A673 (cell line): ENCODE results near the gene CTDSP1. TPM values are rescaled to one million over a fixed set of nuclear protein-coding genes. Genes with fewer than 3 reads are reported as not detected.

Experiments
- BruUV-seq: library from RNA; stranded (reverse); fragments of 400-500 nt; replicated peaks from 2 replicates; lab custom pipeline; 2021; lab: Mats Ljungman, UMichigan
- CTCF ChIA-PET: fragments of 300-600 bp; sonication (Branson Sonifier 250); formaldehyde crosslinking; loops from one replicate; lab custom pipeline; 2022; ENCODE audit warnings: antibody characterized with exemption; lab: Charles Lee
- POLR2A ChIA-PET: fragments of 300-600 bp; sonication (Branson Sonifier 250); formaldehyde crosslinking; loops from one replicate; lab custom pipeline; 2022; ENCODE audit warnings: antibody characterized with exemption; ENCODE audit not compliant: low non-redundant PET; lab: Charles Lee
- DNase-seq: peaks from one replicate; pipeline ENCODE4 v3.0.0-alpha.2; 2015; ENCODE audit warnings: low spot score
- H3K27ac ChIP-seq: fragments of 200-600 bp; sonication (generic); 2 replicates; pipeline ENCODE4 v1.5.1; 2016; ENCODE audit warnings: mixed run types, low read depth, mild to moderate bottlenecking, mixed read lengths, antibody characterized with exemption, low read length; ENCODE audit not compliant: poor library complexity, severe bottlenecking
- H3K27me3 ChIP-seq: fragments of 200-600 bp; sonication (generic); replicated peaks from 2 replicates; pipeline ENCODE4 v1.6.1; 2017; ENCODE audit warnings: mixed run types, low read depth, mild to moderate bottlenecking, mixed read lengths, antibody characterized with exemption, low read length; ENCODE audit not compliant: insufficient read depth, poor library complexity
- H3K36me3 ChIP-seq: fragments of 200-600 bp; sonication (generic); 2 replicates; pipeline ENCODE4 v1.6.1; 2016; ENCODE audit warnings: mixed run types, mild to moderate bottlenecking, mixed read lengths, antibody characterized with exemption, low read length; ENCODE audit not compliant: insufficient read depth, poor library complexity, severe bottlenecking
- H3K4me1 ChIP-seq: fragments of 200-600 bp; sonication (generic); 2 replicates; pipeline ENCODE4 v1.6.1; 2017; ENCODE audit warnings: mixed run types, mild to moderate bottlenecking, mixed read lengths, antibody characterized with exemption, low read length; ENCODE audit not compliant: insufficient read depth, poor library complexity, severe bottlenecking
- H3K4me3 ChIP-seq: fragments of 200-600 bp; sonication (generic); 2 replicates; pipeline ENCODE4 v1.5.1; 2016; ENCODE audit warnings: low read depth, mixed run types, mild to moderate bottlenecking, mixed read lengths, low read length; ENCODE audit not compliant: poor library complexity, severe bottlenecking
- H3K9me3 ChIP-seq: fragments of 200-600 bp; sonication (generic); 2 replicates; pipeline ENCODE4 v1.6.1; 2016; ENCODE audit warnings: mixed run types, low read depth, mild to moderate bottlenecking, mixed read lengths, antibody characterized with exemption, low read length; ENCODE audit not compliant: poor library complexity, severe bottlenecking
- CTCF ChIP-seq: fragments of 300-800, 200-600 bp; sonication (generic); conservative IDR thresholded peaks from 2 replicates; pipeline ENCODE4 v1.5.1; 2017; ENCODE audit warnings: low read depth, mild to moderate bottlenecking, antibody characterized with exemption, low read length, moderate library complexity, mixed read lengths
- EZH2 ChIP-seq: fragments of 200-600 bp; sonication (generic); IDR thresholded peaks from 2 replicates; pipeline ENCODE4 v1.6.1; 2017; ENCODE audit warnings: borderline replicate concordance, low read depth, mild to moderate bottlenecking, mixed read lengths, antibody characterized with exemption, low read length; ENCODE audit not compliant: poor library complexity, severe bottlenecking
- intact Hi-C: fragments of 100-400 bp; cut with micrococcal nuclease; formaldehyde crosslinking; loops from one replicate; pipeline ENCODE4 v1.10.0; 2022; ENCODE audit not compliant: unreplicated experiment
- total RNA-seq: library from RNA; stranded (reverse); gene quantifications from 2 replicates; pipeline ENCODE4 v1.2.3, GENCODE V29; 2021

CTDSP1 gene
- total RNA-seq, 1 experiment from 2014 or later: 72.3 TPM

GRCh38 chr2:218367415-218368149, 32.1 kb upstream of the CTDSP1 start:
- H3K27ac ChIP-seq: no peak overlapping the region
- intact Hi-C loops: no loop called here
- H3K4me1 ChIP-seq: no peaks in the 10 kb centered on the region
- H3K9me3 ChIP-seq: no peaks in the 10 kb centered on the region
- TF ChIP-seq CTCF (no peak), EZH2 (no peak)
- no TSS peak for BruUV-seq
- POLR2A ChIA-PET: no interaction called here
- CTCF ChIA-PET: interaction anchor here (0.6 kb wide), 1 partner anchor 68 kb away, joined by 4 read pairs; no protein-coding TSS in a partner anchor
- no peaks in the 10 kb centered on the region for H3K36me3 ChIP-seq
- no peaks in the 10 kb centered on the region for H3K27me3 ChIP-seq
- peak overlapping the region; percentile 16 for H3K4me3 ChIP-seq
- DNase-seq: no peak

GRCh38 chr2:218368150-218368528, 31.5 kb upstream of the CTDSP1 start:
- CTCF ChIA-PET: no interaction called here
- Histone ChIP-seq H3K4me3 (peak overlapping the region; percentile 16), H3K27ac (no peak overlapping the region), H3K9me3 (no peaks in the 10 kb centered on the region), H3K36me3 (no peaks in the 10 kb centered on the region), H3K27me3 (no peaks in the 10 kb centered on the region), H3K4me1 (no peaks in the 10 kb centered on the region)
- no peak for DNase-seq
- intact Hi-C loops: no loop called here
- TF ChIP-seq CTCF (no peak), EZH2 (no peak)
- BruUV-seq: no TSS peak
- POLR2A ChIA-PET: no interaction called here

GRCh38 chr2:218368621-218369153, 31.0 kb upstream of the CTDSP1 start:
- ChIA-PET CTCF (no interaction called here), POLR2A (no interaction called here)
- intact Hi-C loops: no loop called here
- Histone ChIP-seq H3K27ac (no peak overlapping the region), H3K4me1 (no peaks in the 10 kb centered on the region), H3K4me3 (no peak overlapping the region), H3K9me3 (no peaks in the 10 kb centered on the region), H3K27me3 (no peaks in the 10 kb centered on the region), H3K36me3 (no peaks in the 10 kb centered on the region)
- TF ChIP-seq EZH2 (no peak), CTCF (no peak)
- DNase-seq: no peak
- no TSS peak for BruUV-seq
